ENCODE measurements around the gene EPN1.

The EPN1 gene

GRCh38 chr19:55647732-55648584 is 27.1 kb upstream of the EPN1 start, which contains the start of gene CCDC106:
Gene CCDC106 (plus strand): TSS chr19:55648212. CDS start chr19:55649047, 835 bp downstream.
- Histone ChIP-seq H3K4me3 (ENCODE audit: low read depth in 1 of 2, low read length in 1 of 2) (peak within 1 kb of the TSS; percentile 52 to 54), H3K4me1 (ENCODE audit: control insufficient read depth in 1 of 2, insufficient read depth in 1 of 2, low read depth in 1 of 2, low read length in 1 of 2) (peaks cover 33 to 42% of the 10 kb centered on the region in 2 experiments), H3K36me3 (peaks cover 14% of the 10 kb centered on the region), H3K27ac (no peak within 1 kb of the TSS), H3K27me3 (peaks cover 27% of the 10 kb centered on the region), H3K9me3 (no peaks in the 10 kb centered on the region)
- TF ChIP-seq CTCF (IDR thresholded peaks at IDR 0.05): no peak

- Histone ChIP-seq H3K27ac (no peak overlapping the region), H3K4me1 (ENCODE audit: control insufficient read depth in 1 of 2, insufficient read depth in 1 of 2, low read depth in 1 of 2, low read length in 1 of 2) (peaks cover 33 to 40% of the 10 kb centered on the region in 2 experiments)
Measured at GRCh38 chr19:55648585-55649267, 26.3 kb upstream of the EPN1 start.

GRCh38 chr19:55649268-55650125 is 25.5 kb upstream of the EPN1 start:
- Histone ChIP-seq H3K27me3 (peaks cover 24% of the 10 kb centered on the region), H3K4me3 (ENCODE audit: low read depth in 1 of 2, low read length in 1 of 2) (no peak overlapping the region), H3K4me1 (ENCODE audit: control insufficient read depth in 1 of 2, insufficient read depth in 1 of 2, low read depth in 1 of 2, low read length in 1 of 2) (peaks cover 25 to 33% of the 10 kb centered on the region in 2 experiments), H3K27ac (no peak overlapping the region), H3K36me3 (peaks cover 12% of the 10 kb centered on the region), H3K9me3 (no peaks in the 10 kb centered on the region)
- no peak for TF ChIP-seq CTCF (IDR thresholded peaks at IDR 0.05)

More at GRCh38 chr19:55648585-55649267, 26.3 kb upstream of the EPN1 start:
- no peak for TF ChIP-seq CTCF (IDR thresholded peaks at IDR 0.05)
- H3K9me3 ChIP-seq: no peaks in the 10 kb centered on the region
- H3K4me3 ChIP-seq (ENCODE audit: low read depth in 1 of 2, low read length in 1 of 2): peak overlapping the region; percentile 52 to 54
- peaks cover 24% of the 10 kb centered on the region for H3K27me3 ChIP-seq
- peaks cover 14% of the 10 kb centered on the region for H3K36me3 ChIP-seq

- no peaks in the 10 kb centered on the region for H3K9me3 ChIP-seq
- H3K4me1 ChIP-seq (ENCODE audit: control insufficient read depth in 1 of 2, insufficient read depth in 1 of 2, low read depth in 1 of 2, low read length in 1 of 2): peaks cover 23 to 28% of the 10 kb centered on the region in 2 experiments
- H3K27me3 ChIP-seq: peaks cover 24% of the 10 kb centered on the region
- no peak overlapping the region for H3K4me3 ChIP-seq (ENCODE audit: low read depth in 1 of 2, low read length in 1 of 2)
- H3K27ac ChIP-seq: no peak overlapping the region
- TF ChIP-seq CTCF (IDR thresholded peaks at IDR 0.05): no peak
- H3K36me3 ChIP-seq: peaks cover 5% of the 10 kb centered on the region
Measured at GRCh38 chr19:55650126-55650557, 24.9 kb upstream of the EPN1 start.

GRCh38 chr19:55650602-55651230 is 24.3 kb upstream of the EPN1 start:
- no peak for TF ChIP-seq CTCF (IDR thresholded peaks at IDR 0.05)
- H3K27ac ChIP-seq: no peak overlapping the region
- H3K27me3 ChIP-seq: peaks cover 24% of the 10 kb centered on the region
- H3K4me1 ChIP-seq (ENCODE audit: control insufficient read depth in 1 of 2, insufficient read depth in 1 of 2, low read depth in 1 of 2, low read length in 1 of 2): peaks cover 26 to 31% of the 10 kb centered on the region in 2 experiments
- no peak overlapping the region for H3K4me3 ChIP-seq (ENCODE audit: low read depth in 1 of 2, low read length in 1 of 2)
- no peaks in the 10 kb centered on the region for H3K9me3 ChIP-seq
- no peaks in the 10 kb centered on the region for H3K36me3 ChIP-seq

All from neutrophil (primary cell).